Measurements from ENCODE around the gene MIPOL1. TPM values are rescaled to one million over a fixed set of nuclear protein-coding genes. Genes with fewer than 3 reads are reported as not detected.

Gene MIPOL1
- total and polyA plus RNA-seq, 10 donors: 0.50 to 15.5 (median 7.3) TPM

- 80 to 94% (median 84%) methylated on average over 2 of the region's 2 CpGs for WGBS, 5 donors
- no peak for DNase-seq
- TF ChIP-seq POLR2AphosphoS5 (IDR thresholded peaks at IDR 0.05): no peak
- TF ChIP-seq CTCF (IDR thresholded peaks at IDR 0.05 in 8 of 11, conservative IDR thresholded peaks at IDR 0.05 in 3 of 11): no peak
- TF ChIP-seq POLR2A (IDR thresholded peaks at IDR 0.05): no peak
- H3K4me3 ChIP-seq: no peak overlapping the region
- peaks cover 0 to 3% (median 0%) of the 10 kb centered on the region in 8 donors for H3K9me3 ChIP-seq
- H3K36me3 ChIP-seq: no peaks in the 10 kb centered on the region
- H3K27ac ChIP-seq: no peak overlapping the region
- intact Hi-C loops (cut with DNase I; ENCODE audit: low total_unique reads): no loop called here
- peaks cover 0 to 14% (median 0%) of the 10 kb centered on the region in 7 donors for H3K27me3 ChIP-seq (replicated peaks in 1 of 7)
- H3K4me1 ChIP-seq: peaks cover 0 to 19% (median 2%) of the 10 kb centered on the region in 6 donors
Measured at GRCh38 chr14:37194698-37195097, 3.0 kb upstream of the MIPOL1 start.

- Histone ChIP-seq H3K4me1 (peaks cover 0 to 19% (median 2%) of the 10 kb centered on the region in 6 donors), H3K9me3 (no peaks in the 10 kb centered on the region), H3K4me3 (no peak overlapping the region), H3K27me3 (replicated peaks in 1 of 7) (peaks cover 0 to 14% (median 0%) of the 10 kb centered on the region in 7 donors), H3K27ac (no peak overlapping the region), H3K36me3 (no peaks in the 10 kb centered on the region)
- TF ChIP-seq POLR2A (IDR thresholded peaks at IDR 0.05) (no peak), CTCF (IDR thresholded peaks at IDR 0.05 in 8 of 11, conservative IDR thresholded peaks at IDR 0.05 in 3 of 11) (no peak), POLR2AphosphoS5 (IDR thresholded peaks at IDR 0.05) (no peak)
- intact Hi-C loops (cut with DNase I; ENCODE audit: low total_unique reads): no loop called here
- 53 to 77% (median 71%) methylated on average over 1 of the region's 1 CpG for WGBS, 5 donors
- DNase-seq: no peak
Measured at GRCh38 chr14:37195327-37195726, 2.4 kb upstream of the MIPOL1 start.

GRCh38 chr14:37196604-37197420 is 925 bp upstream of the MIPOL1 start:
- Histone ChIP-seq H3K4me3 (peak overlapping the region in 4 of 8 donors; percentile 41 to 72 (median 49)), H3K9me3 (no peaks in the 10 kb centered on the region), H3K4me1 (peaks cover 0 to 19% (median 2%) of the 10 kb centered on the region in 6 donors), H3K27ac (peak overlapping the region; percentile 38 to 85 (median 80)), H3K36me3 (no peaks in the 10 kb centered on the region), H3K27me3 (replicated peaks in 1 of 7) (peaks cover 0 to 14% (median 0%) of the 10 kb centered on the region in 7 donors)
- TF ChIP-seq CTCF (IDR thresholded peaks at IDR 0.05 in 8 of 11, conservative IDR thresholded peaks at IDR 0.05 in 3 of 11) (no peak), POLR2A (IDR thresholded peaks at IDR 0.05) (no peak), POLR2AphosphoS5 (IDR thresholded peaks at IDR 0.05) (no peak)
- intact Hi-C loops (cut with DNase I; ENCODE audit: low total_unique reads): no loop called here
- no peak for DNase-seq
- 90 to 94% (median 92%) methylated on average over 17 of the region's 17 CpGs for WGBS, 5 donors

GRCh38 chr14:37198273-37198598 is 499 bp downstream of the MIPOL1 start:
- no peak for DNase-seq
- H3K4me1 ChIP-seq: peaks cover 0 to 19% (median 2%) of the 10 kb centered on the region in 6 donors
- WGBS, 5 donors: 16 to 21% (median 17%) methylated on average over 11 of the region's 11 CpGs
- no peaks in the 10 kb centered on the region for H3K9me3 ChIP-seq
- peaks cover 0 to 14% (median 0%) of the 10 kb centered on the region in 7 donors for H3K27me3 ChIP-seq (replicated peaks in 1 of 7)
- intact Hi-C loops (cut with DNase I; ENCODE audit: low total_unique reads): no loop called here
- H3K4me3 ChIP-seq: peak overlapping the region; percentile 27 to 72 (median 40)
- H3K27ac ChIP-seq: peak overlapping the region in 7 of 8 donors; percentile 72 to 85 (median 81)
- H3K36me3 ChIP-seq: no peaks in the 10 kb centered on the region
- TF ChIP-seq CTCF (IDR thresholded peaks at IDR 0.05 in 8 of 11, conservative IDR thresholded peaks at IDR 0.05 in 3 of 11): no peak
- TF ChIP-seq POLR2A (IDR thresholded peaks at IDR 0.05): no peak
- no peak for TF ChIP-seq POLR2AphosphoS5 (IDR thresholded peaks at IDR 0.05)
